HCT116 (cell line): ENCODE measurements around the gene LURAP1L. TPM values are rescaled to one million over a fixed set of nuclear protein-coding genes. Genes with fewer than 3 reads are reported as not detected.

Experiments used
- ATAC-seq: fragments of 200-7000 bp; cut with Tn5 transposase; 2 replicates; pipeline ENCODE4 v1.9.1; 2020; ENCODE audit warnings: mild to moderate bottlenecking, moderate library complexity
- BruUV-seq: library from RNA; stranded (reverse); fragments of 400-500 nt; replicated peaks from 2 replicates; lab custom pipeline; 2021; lab: Mats Ljungman, UMichigan
- CTCF ChIA-PET: fragments of 300-600 bp; sonication (Branson Sonifier 250); formaldehyde crosslinking; loops from one replicate; lab custom pipeline; 2021; ENCODE audit warnings: antibody characterized with exemption; lab: Charles Lee
- POLR2A ChIA-PET: fragments of 300-600, 350-600 bp; sonication (Branson Sonifier 250); formaldehyde crosslinking; loops from one replicate; lab custom pipeline; 2021; ENCODE audit warnings: antibody characterized with exemption; lab: Charles Lee
- RAD21 ChIA-PET, 2 experiments: fragments of 300-600 bp; sonication (Branson Sonifier 250); formaldehyde crosslinking; loops; one replicate each; lab custom pipeline; 2023; ENCODE audit warnings: low total read pairs in 2 of 2; ENCODE audit not compliant: uncharacterized antibody in 2 of 2, unreplicated experiment in 2 of 2, low non-redundant PET in 1 of 2; lab: Charles Lee
- DNase-seq: peaks from one replicate; pipeline ENCODE4 v3.0.0-alpha.2; 2010; ENCODE audit warnings: low read depth, low spot score
- H2AFZ ChIP-seq: fragments of 200-600 bp; shearing (Covaris generic), sonication (generic); 2 replicates; pipeline ENCODE4 v1.6.1; 2017; ENCODE audit warnings: low read depth, mixed run types, mixed read lengths, antibody characterized with exemption, low read length; ENCODE audit not compliant: poor library complexity, severe bottlenecking
- H3K27ac ChIP-seq: 2 replicates; pipeline ENCODE4 v1.5.1; 2012; ENCODE audit warnings: low read depth, low read length
- H3K27me3 ChIP-seq: fragments of 200-600 bp; sonication (generic); 2 replicates; pipeline ENCODE4 v1.6.1; 2016; ENCODE audit warnings: mixed run types, low read length, mixed read lengths; ENCODE audit not compliant: insufficient read depth
- H3K36me3 ChIP-seq, 2 experiments: fragments of 200-500 bp in 1 of 2; fragments of 200-600 bp in 1 of 2; sonication (Bioruptor generic) in 1 of 2; sonication (generic) in 1 of 2; 2 replicates each; pipeline versions ENCODE4 v1.5.1 to v1.6.1; 2014 to 2016; ENCODE audit warnings: low read length in 2 of 2, inconsistent platforms in 1 of 2, mixed read lengths in 1 of 2, mixed run types in 1 of 2; ENCODE audit not compliant: insufficient read depth in 2 of 2, control insufficient read depth in 1 of 2
- H3K4me1 ChIP-seq, 2 experiments: fragments of 200-600 bp in 1 of 2; sonication (generic) in 1 of 2; 2 replicates each; pipeline versions ENCODE4 v1.5.1 to v1.6.1; 2012 to 2017; ENCODE audit warnings: low read length in 2 of 2, inconsistent platforms in 1 of 2, mild to moderate bottlenecking in 1 of 2, mixed read lengths in 1 of 2, mixed run types in 1 of 2, moderate library complexity in 1 of 2; ENCODE audit not compliant: insufficient read depth in 2 of 2, control insufficient read depth in 1 of 2
- H3K4me2 ChIP-seq: fragments of 200-600 bp; sonication (generic); 2 replicates; pipeline ENCODE4 v1.6.1; 2017; ENCODE audit warnings: mixed run types, low read length, mixed read lengths
- H3K4me3 ChIP-seq, 2 experiments: fragments of 200-600 bp in 1 of 2; sonication (generic) in 1 of 2; replicated peaks in 1 of 2; 2 replicates each; pipeline ENCODE4 v1.5.1; 2011 to 2016; ENCODE audit warnings: low read length in 2 of 2, control low read depth in 1 of 2, low read depth in 1 of 2, mild to moderate bottlenecking in 1 of 2, mixed read lengths in 1 of 2, mixed run types in 1 of 2
- H3K79me2 ChIP-seq: fragments of 200-600 bp; sonication (generic); 2 replicates; pipeline ENCODE4 v1.6.1; 2017; ENCODE audit warnings: mild to moderate bottlenecking, mixed run types, low read length, moderate library complexity, mixed read lengths; ENCODE audit not compliant: insufficient read depth
- H3K9ac ChIP-seq: fragments of 200-600 bp; sonication (generic); 2 replicates; pipeline ENCODE4 v1.6.1; 2016; ENCODE audit warnings: low read length, mixed read lengths
- H3K9me2 ChIP-seq: fragments of 200-600 bp; sonication (generic), shearing (Covaris generic); 2 replicates; pipeline ENCODE4 v1.6.1; 2017; ENCODE audit warnings: mixed run types, mild to moderate bottlenecking, moderate library complexity; ENCODE audit not compliant: insufficient read depth
- H3K9me3 ChIP-seq, 2 experiments: fragments of 200-500 bp in 1 of 2; fragments of 200-600 bp in 1 of 2; sonication (Bioruptor generic) in 1 of 2; sonication (generic) in 1 of 2; 2 replicates each; pipeline ENCODE4 v1.6.1; 2014 to 2017; ENCODE audit warnings: low read length in 2 of 2, mixed read lengths in 2 of 2, inconsistent platforms in 1 of 2, low read depth in 1 of 2, mild to moderate bottlenecking in 1 of 2, mixed run types in 1 of 2, moderate library complexity in 1 of 2; ENCODE audit not compliant: control insufficient read depth in 1 of 2, insufficient read depth in 1 of 2
- H4K20me1 ChIP-seq: fragments of 200-600 bp; sonication (generic), shearing (Covaris generic); 2 replicates; pipeline ENCODE4 v1.6.1; 2017; ENCODE audit warnings: mixed run types, mild to moderate bottlenecking, moderate library complexity; ENCODE audit not compliant: insufficient read depth
- CBX3 ChIP-seq: IDR thresholded peaks from 2 replicates; pipeline ENCODE4 v1.6.1; 2012; ENCODE audit warnings: low read depth
- EGR1 ChIP-seq: IDR thresholded peaks from 2 replicates; pipeline ENCODE4 v1.6.1; 2012; ENCODE audit warnings: low read depth
- ELF1 ChIP-seq: IDR thresholded peaks from 2 replicates; pipeline ENCODE4 v1.6.1; 2012; ENCODE audit warnings: low read depth, borderline replicate concordance
- EZH2 ChIP-seq: fragments of 200-600 bp; sonication (generic); IDR thresholded peaks from 2 replicates; pipeline ENCODE4 v1.6.1; 2017; ENCODE audit warnings: antibody characterized with exemption, mixed run types
- JUND ChIP-seq: IDR thresholded peaks from 2 replicates; pipeline ENCODE4 v1.6.1; 2012
- POLR2A ChIP-seq: IDR thresholded peaks from 2 replicates; pipeline ENCODE4 v1.7.0; 2011; ENCODE audit warnings: borderline replicate concordance; ENCODE audit not compliant: insufficient read depth, insufficient read length; ENCODE audit errors: extremely low read depth
- REST ChIP-seq: IDR thresholded peaks from 2 replicates; pipeline ENCODE4 v1.6.1; 2012; ENCODE audit warnings: low read depth
- ZFX ChIP-seq: fragments of 450-650 bp; IDR thresholded peaks from 2 replicates; pipeline ENCODE4 v1.6.1; 2017
- intact Hi-C: fragments of 100-400 bp; cut with micrococcal nuclease; formaldehyde crosslinking; loops from 2 replicates; pipeline ENCODE4 v1.10.0; 2022
- total RNA-seq: library from RNA; stranded (reverse); gene quantifications from one replicate; pipeline ENCODE4 v1.2.1, GENCODE V29; 2021; ENCODE audit not compliant: unreplicated experiment

Gene LURAP1L
- total RNA-seq, 1 experiment from 2014 or later, result 13.3 TPM

- intact Hi-C loops, result no loop called here
- H3K4me2 ChIP-seq, result no peak overlapping the region
- TF ChIP-seq REST (no peak), CBX3 (no peak), ELF1 (no peak), JUND (no peak), ZFX (no peak), EZH2 (no peak), POLR2A (no peak), EGR1 (no peak)
- ChIA-PET CTCF (no interaction called here), POLR2A (no interaction called here), RAD21 (no interaction called here)
- H3K4me3 ChIP-seq, result no peak overlapping the region
- no peaks in the 10 kb centered on the region for H3K9me2 ChIP-seq
- DNase-seq (no peak), ATAC-seq (no peak)
- H3K27ac ChIP-seq, result no peak overlapping the region
- H3K9ac ChIP-seq, result no peak overlapping the region
- H3K36me3 ChIP-seq, result no peaks in the 10 kb centered on the region
- H2AFZ ChIP-seq, result no peak overlapping the region
- no peaks in the 10 kb centered on the region for H3K4me1 ChIP-seq
- no TSS peak for BruUV-seq
- no peaks in the 10 kb centered on the region for H3K27me3 ChIP-seq
- no peaks in the 10 kb centered on the region for H3K79me2 ChIP-seq
- no peaks in the 10 kb centered on the region for H4K20me1 ChIP-seq
- H3K9me3 ChIP-seq, result no peaks in the 10 kb centered on the region
These were observed 76.7 kb downstream of the LURAP1L start for GRCh38 chr9:12851341-12852090.
